Endodermal cell (in vitro differentiated cells): ENCODE measurements around the gene CARNS1. TPM values are rescaled to one million over a fixed set of nuclear protein-coding genes. Genes with fewer than 3 reads are reported as not detected.

ENCODE experiments used
- DNase-seq: peaks from one replicate; pipeline ENCODE4 v3.0.0-alpha.2; 2017
- H3K27ac ChIP-seq: 2 replicates; pipeline ENCODE4 v1.5.1; 2013; ENCODE audit warnings: mild to moderate bottlenecking, low read depth, low read length, moderate library complexity
- H3K27me3 ChIP-seq: 2 replicates; pipeline ENCODE4 v1.6.1; 2013; ENCODE audit warnings: mild to moderate bottlenecking, low read length, moderate library complexity; ENCODE audit not compliant: insufficient read depth, control insufficient read depth, poor library complexity, severe bottlenecking
- H3K36me3 ChIP-seq: 2 replicates; pipeline ENCODE4 v1.7.0; 2013; ENCODE audit warnings: mild to moderate bottlenecking, low read length, moderate library complexity; ENCODE audit not compliant: control insufficient read depth, insufficient read depth
- H3K4me1 ChIP-seq: one replicate; pipeline ENCODE4 v1.7.0; 2013; ENCODE audit warnings: low read length; ENCODE audit not compliant: control insufficient read depth, insufficient read depth
- H3K4me3 ChIP-seq: 2 replicates; pipeline ENCODE4 v1.5.1; 2013; ENCODE audit warnings: mild to moderate bottlenecking, low read length, moderate library complexity
- H3K9ac ChIP-seq: 2 replicates; pipeline ENCODE4 v1.6.1; 2013; ENCODE audit warnings: mild to moderate bottlenecking, low read length, moderate library complexity; ENCODE audit not compliant: poor library complexity, severe bottlenecking; ENCODE audit errors: extremely low read depth
- H3K9me3 ChIP-seq: 2 replicates; pipeline ENCODE4 v1.6.1; 2013; ENCODE audit warnings: mild to moderate bottlenecking, low read length, moderate library complexity; ENCODE audit not compliant: control insufficient read depth
- H3K27ac Mint-ChIP-seq: 2 replicates; pipeline ENCODE4 v1.8.0; 2020; ENCODE audit warnings: mixed read lengths
- H3K27me3 Mint-ChIP-seq: 2 replicates; pipeline ENCODE4 v1.8.0; 2021; ENCODE audit warnings: mild to moderate bottlenecking, mixed read lengths; ENCODE audit not compliant: insufficient read depth
- H3K36me3 Mint-ChIP-seq: 2 replicates; pipeline ENCODE4 v1.8.0; 2020; ENCODE audit warnings: low read depth, mixed read lengths
- H3K4me1 Mint-ChIP-seq: 2 replicates; pipeline ENCODE4 v1.8.0; 2020; ENCODE audit warnings: mixed read lengths
- H3K4me3 Mint-ChIP-seq: 2 replicates; pipeline ENCODE4 v1.8.0; 2020; ENCODE audit warnings: mild to moderate bottlenecking, moderate library complexity, mixed read lengths
- H3K9me3 Mint-ChIP-seq: 2 replicates; pipeline ENCODE4 v1.8.0; 2020; ENCODE audit warnings: mild to moderate bottlenecking, mixed read lengths
- WGBS, 2 experiments: methylation state at CpG; one replicate each; pipeline versions ENCODE4 v1.1.5 to v1.1.7; 2013; ENCODE audit warnings: missing lambda C conversion rate in 2 of 2, mixed read lengths in 1 of 2; ENCODE audit not compliant: insufficient coverage in 1 of 2, insufficient read length in 1 of 2; 5-methylcytosine and 5-hydroxymethylcytosine counted together
- total RNA-seq, 2 donors: library from RNA; stranded (reverse); fragmentation: NEBNext Ultra II Directional in 1 of 2; extraction: Animal tissue kit (Norgen Biotek cat#: 25700) in 1 of 2; gene quantifications; 2 replicates in 1 of 2; 3 replicates in 1 of 2; pipeline ENCODE4 v1.2.1, GENCODE V29; 2021
- TF ChIP-seq, protein P1 (sequence below): fragments of 200-600 bp; sonication (generic); conservative IDR thresholded peaks from 2 replicates; pipeline ENCODE4 v1.5.0; 2021; ENCODE audit warnings: antibody characterized with exemption, mild to moderate bottlenecking

CARNS1 gene
- total RNA-seq, 2 donors from 2014 or later, result 1.6 to 2.2 TPM

- Mint-ChIP-seq H3K4me3 (no peak overlapping the region), H3K36me3 (no peaks in the 10 kb centered on the region), H3K4me1 (no peaks in the 10 kb centered on the region), H3K27me3 (no peaks in the 10 kb centered on the region), H3K27ac (no peak overlapping the region), H3K9me3 (no peaks in the 10 kb centered on the region)
- Histone ChIP-seq H3K27ac (no peak overlapping the region), H3K9ac (no peak overlapping the region), H3K9me3 (no peaks in the 10 kb centered on the region), H3K27me3 (no peaks in the 10 kb centered on the region), H3K4me1 (no peaks in the 10 kb centered on the region), H3K4me3 (no peak overlapping the region), H3K36me3 (no peaks in the 10 kb centered on the region)
- no peak for DNase-seq
- TF ChIP-seq, protein P1, sequence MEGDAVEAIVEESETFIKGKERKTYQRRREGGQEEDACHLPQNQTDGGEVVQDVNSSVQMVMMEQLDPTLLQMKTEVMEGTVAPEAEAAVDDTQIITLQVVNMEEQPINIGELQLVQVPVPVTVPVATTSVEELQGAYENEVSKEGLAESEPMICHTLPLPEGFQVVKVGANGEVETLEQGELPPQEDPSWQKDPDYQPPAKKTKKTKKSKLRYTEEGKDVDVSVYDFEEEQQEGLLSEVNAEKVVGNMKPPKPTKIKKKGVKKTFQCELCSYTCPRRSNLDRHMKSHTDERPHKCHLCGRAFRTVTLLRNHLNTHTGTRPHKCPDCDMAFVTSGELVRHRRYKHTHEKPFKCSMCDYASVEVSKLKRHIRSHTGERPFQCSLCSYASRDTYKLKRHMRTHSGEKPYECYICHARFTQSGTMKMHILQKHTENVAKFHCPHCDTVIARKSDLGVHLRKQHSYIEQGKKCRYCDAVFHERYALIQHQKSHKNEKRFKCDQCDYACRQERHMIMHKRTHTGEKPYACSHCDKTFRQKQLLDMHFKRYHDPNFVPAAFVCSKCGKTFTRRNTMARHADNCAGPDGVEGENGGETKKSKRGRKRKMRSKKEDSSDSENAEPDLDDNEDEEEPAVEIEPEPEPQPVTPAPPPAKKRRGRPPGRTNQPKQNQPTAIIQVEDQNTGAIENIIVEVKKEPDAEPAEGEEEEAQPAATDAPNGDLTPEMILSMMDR, result no peak
- 93 to 100% methylated on average over 6 to 9 of the region's 9 CpGs for WGBS, 2 experiments
Observed at GRCh38 chr11:67449116-67449844, 33.8 kb downstream of the CARNS1 start.

DNA sequence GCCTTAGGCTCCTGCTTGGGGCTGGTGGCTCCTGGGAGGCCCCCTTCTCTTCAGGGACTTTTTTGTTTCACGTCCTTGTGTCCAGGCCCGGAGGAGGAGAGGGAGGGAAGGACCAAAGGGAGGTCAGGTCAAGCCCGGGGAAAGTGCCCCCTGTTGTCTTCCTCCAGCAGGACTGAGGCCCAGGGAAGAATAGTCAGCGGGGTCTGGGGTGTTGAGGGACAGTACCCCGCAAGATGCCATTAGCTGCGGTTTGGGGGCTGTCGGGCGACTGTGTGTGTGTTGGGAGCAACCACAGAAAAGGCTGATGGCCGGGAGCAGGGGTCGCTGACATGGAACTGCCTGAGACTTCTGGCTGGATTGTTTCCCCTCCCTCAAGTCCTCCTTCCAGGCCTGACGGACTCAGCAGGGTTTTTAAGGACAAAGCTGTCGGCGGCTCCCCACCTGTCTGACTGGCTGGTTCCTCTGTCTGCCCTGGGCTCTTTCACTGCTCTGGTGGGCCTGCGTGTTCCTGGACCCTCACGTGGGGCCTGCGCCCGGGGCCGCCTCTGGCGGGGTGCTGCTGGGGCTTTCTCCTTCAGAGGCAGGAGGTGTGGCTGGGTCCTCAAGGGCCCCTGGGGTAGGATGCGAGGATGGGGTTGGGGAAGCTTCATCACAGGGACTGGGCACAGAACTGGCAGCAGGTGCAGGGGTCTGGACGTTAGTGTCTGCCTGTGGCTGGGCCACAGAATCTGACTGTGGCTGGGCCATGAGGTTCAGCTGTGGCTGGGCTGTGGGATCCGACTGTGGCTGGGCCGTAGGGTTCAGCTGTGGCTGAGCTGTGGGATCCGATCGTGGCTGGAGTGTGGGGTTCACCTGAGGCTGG is 35.5 kb downstream of the CARNS1 start:
- no peaks in the 10 kb centered on the region for H3K9me3 Mint-ChIP-seq
- DNase-seq, result peak; percentile 36
- H3K27ac Mint-ChIP-seq, result no peak overlapping the region
- TF ChIP-seq, protein P1, result no peak
- 82 to 89% methylated on average over 15 to 25 of the region's 25 CpGs for WGBS, 2 experiments
- H3K27me3 ChIP-seq, result no peaks in the 10 kb centered on the region
- H3K36me3 Mint-ChIP-seq, result no peaks in the 10 kb centered on the region
- H3K27ac ChIP-seq, result peak overlapping the region; percentile 66
- H3K9ac ChIP-seq, result no peak overlapping the region
- no peaks in the 10 kb centered on the region for H3K27me3 Mint-ChIP-seq
- no peaks in the 10 kb centered on the region for H3K36me3 ChIP-seq
- no peaks in the 10 kb centered on the region for H3K4me1 ChIP-seq
- H3K4me3 ChIP-seq, result no peak overlapping the region
- H3K9me3 ChIP-seq, result no peaks in the 10 kb centered on the region
- no peaks in the 10 kb centered on the region for H3K4me1 Mint-ChIP-seq
- no peak overlapping the region for H3K4me3 Mint-ChIP-seq

- H3K27ac Mint-ChIP-seq, result no peak overlapping the region
- 94 to 96% methylated on average over 11 to 14 of the region's 14 CpGs for WGBS, 2 experiments
Observed at GRCh38 chr11:67451658-67451976, 36.1 kb downstream of the CARNS1 start.

More at GRCh38 chr11:67451658-67451976, 36.1 kb downstream of the CARNS1 start:
- H3K9me3 Mint-ChIP-seq, result no peaks in the 10 kb centered on the region
- H3K4me3 Mint-ChIP-seq, result no peak overlapping the region
- DNase-seq, result peak; percentile 36
- no peaks in the 10 kb centered on the region for H3K4me1 Mint-ChIP-seq
- Histone ChIP-seq H3K27me3 (no peaks in the 10 kb centered on the region), H3K36me3 (no peaks in the 10 kb centered on the region), H3K4me1 (no peaks in the 10 kb centered on the region), H3K27ac (peak overlapping the region; percentile 66), H3K9me3 (no peaks in the 10 kb centered on the region), H3K9ac (no peak overlapping the region), H3K4me3 (no peak overlapping the region)
- TF ChIP-seq, protein P1, result no peak
- no peaks in the 10 kb centered on the region for H3K27me3 Mint-ChIP-seq
- H3K36me3 Mint-ChIP-seq, result no peaks in the 10 kb centered on the region
